GM12801 (cell line): ENCODE data around the gene SHANK3.

Experiments used
- TF ChIP-seq, protein P1 (sequence below): IDR thresholded peaks from one replicate; pipeline ENCODE4 v1.5.1; 2011; ENCODE audit warnings: control low read depth; ENCODE audit not compliant: insufficient read length; ENCODE audit errors: extremely low read depth

Gene SHANK3

DNA sequence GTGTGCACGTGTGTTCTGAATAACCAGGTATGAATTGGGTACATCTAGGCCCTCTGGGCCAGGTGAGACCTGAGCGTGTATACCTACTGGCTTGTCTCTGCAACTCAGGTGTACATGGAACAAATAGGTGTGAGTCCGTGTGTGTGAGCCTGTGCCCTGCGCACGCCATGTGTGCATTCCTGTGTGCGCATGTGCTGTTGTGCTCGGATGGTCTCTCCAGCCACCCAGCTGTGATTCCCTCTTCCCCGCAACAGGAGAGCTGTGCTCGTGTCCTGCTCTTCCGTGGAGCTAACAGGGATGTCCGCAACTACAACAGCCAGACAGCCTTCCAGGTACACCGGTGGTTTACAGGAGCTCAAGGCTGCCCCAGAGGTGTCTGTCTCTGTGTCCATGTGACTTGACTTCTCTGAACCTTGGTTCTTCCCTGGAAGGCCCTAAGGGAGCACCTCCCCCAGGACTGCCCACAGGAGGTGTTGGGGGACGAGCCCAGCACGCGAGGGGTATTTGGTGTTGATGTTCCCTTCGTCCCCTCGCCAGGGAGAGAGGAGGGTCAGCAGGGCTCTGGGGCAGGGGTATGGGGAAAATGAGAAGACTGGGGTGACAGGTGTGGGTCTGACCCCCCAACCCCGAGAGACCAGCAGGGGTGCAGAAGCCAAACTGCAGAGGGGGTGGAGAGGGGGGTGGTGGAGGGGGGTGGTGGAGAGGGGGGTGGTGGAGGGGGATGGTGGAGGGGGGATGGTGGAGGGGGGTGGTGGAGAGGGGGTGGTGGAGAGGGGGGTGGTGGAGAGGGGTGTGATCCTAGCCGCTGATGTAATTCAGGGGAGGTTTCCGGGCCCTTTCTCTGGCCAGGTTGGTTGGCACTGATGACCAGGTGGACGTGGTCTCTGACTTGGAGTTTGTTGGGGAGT is 10.7 kb downstream of the SHANK3 start:
- TF ChIP-seq, protein P1, sequence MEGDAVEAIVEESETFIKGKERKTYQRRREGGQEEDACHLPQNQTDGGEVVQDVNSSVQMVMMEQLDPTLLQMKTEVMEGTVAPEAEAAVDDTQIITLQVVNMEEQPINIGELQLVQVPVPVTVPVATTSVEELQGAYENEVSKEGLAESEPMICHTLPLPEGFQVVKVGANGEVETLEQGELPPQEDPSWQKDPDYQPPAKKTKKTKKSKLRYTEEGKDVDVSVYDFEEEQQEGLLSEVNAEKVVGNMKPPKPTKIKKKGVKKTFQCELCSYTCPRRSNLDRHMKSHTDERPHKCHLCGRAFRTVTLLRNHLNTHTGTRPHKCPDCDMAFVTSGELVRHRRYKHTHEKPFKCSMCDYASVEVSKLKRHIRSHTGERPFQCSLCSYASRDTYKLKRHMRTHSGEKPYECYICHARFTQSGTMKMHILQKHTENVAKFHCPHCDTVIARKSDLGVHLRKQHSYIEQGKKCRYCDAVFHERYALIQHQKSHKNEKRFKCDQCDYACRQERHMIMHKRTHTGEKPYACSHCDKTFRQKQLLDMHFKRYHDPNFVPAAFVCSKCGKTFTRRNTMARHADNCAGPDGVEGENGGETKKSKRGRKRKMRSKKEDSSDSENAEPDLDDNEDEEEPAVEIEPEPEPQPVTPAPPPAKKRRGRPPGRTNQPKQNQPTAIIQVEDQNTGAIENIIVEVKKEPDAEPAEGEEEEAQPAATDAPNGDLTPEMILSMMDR = no peak

DNA sequence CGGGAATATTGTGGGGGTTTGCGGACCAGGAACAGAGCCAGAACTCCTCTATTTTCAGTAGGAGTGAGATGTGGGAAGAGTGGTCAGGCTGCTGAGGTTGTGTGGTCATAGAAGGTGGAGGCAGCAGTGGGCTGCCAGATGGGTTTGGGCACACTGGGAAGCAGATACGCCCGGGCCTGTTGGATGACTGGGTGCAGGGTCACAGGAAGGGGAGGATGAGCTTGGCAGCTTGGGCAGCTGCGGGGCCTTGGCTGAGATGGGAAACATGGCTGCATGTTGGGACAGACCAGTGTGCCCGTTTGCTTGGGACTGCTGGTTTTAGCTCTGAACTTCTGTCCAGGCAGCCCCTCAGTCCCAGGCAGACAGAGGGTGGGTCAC is 11.4 kb downstream of the SHANK3 start:
- TF ChIP-seq, protein P1 = no peak

DNA sequence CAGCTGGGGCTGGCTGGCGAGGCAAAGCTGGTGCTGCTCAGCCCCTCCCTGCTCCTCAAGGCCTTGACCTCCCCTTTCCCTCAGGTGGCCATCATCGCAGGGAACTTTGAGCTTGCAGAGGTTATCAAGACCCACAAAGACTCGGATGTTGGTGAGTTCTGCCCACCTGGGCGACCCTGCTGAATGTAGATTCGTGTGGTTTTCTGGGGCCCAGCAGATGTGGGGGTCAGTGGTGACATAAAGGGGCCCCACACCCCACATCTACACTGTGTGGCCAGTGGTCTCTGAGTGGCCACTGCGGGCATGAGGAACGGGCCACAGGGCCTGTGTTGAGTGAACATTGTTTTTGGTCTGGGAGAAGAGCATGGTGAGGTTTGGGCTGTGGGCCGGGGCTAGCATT is 11.9 kb downstream of the SHANK3 start:
- TF ChIP-seq, protein P1 = no peak

DNA sequence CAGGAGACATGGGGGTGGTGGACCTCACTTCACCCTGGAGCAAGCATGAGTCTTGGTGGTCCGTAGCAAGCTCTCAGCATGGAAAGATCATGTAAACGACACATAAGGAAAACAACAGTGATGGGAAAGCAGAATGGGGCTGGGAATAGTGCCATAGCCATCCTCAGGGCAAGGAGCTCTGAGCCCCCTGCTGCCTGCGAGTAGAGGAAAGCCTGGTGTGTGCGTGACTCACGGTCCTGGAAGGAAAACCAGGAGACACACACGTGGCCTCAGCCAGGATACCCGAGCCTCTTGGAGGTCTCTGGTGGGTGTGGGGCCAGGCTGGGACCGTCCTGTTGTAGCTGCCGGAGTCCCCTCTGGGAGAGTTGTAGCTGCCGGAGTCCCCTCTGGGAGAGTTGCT is 12.4 kb downstream of the SHANK3 start:
- TF ChIP-seq, protein P1 = no peak

DNA sequence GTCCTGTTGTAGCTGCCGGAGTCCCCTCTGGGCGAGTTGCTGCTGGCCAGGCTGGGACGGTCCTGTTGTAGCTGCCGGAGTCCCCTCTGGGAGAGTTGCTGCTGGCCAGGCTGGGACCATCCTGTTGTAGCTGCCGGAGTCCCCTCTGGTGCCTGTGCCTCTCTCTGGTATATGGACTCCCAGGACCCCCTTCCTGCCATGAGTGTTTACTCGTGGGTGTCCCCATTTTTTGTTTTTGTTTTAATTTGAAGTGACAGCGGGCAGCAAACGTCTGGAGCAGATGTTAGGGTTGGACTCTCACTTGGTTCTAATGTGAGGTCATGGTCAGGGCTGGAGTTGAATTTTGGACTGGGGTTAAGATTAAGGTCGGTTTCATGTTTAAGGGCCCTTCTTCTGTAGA is 14.2 kb downstream of the SHANK3 start:
- TF ChIP-seq, protein P1 = no peak

DNA sequence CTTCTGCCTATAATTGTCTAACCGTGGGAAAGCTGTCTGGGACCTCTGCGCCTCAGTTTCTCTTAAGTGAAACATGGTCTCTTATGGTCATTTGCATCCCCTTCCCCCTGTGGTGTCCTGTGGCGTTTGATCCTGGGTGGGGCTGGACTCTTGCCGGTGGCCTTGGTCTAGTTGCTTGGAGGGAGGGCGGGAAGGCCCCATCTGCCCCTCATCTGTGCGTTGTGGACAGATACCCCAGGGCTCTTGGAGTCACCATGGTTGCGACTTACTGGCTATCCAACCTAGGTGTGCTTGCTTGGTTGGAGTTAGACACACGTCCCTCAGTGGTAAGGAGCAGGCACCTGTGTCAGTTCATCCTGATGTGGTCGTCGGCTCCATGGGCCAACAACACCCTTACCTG is 15.2 kb downstream of the SHANK3 start:
- TF ChIP-seq, protein P1 = no peak

DNA sequence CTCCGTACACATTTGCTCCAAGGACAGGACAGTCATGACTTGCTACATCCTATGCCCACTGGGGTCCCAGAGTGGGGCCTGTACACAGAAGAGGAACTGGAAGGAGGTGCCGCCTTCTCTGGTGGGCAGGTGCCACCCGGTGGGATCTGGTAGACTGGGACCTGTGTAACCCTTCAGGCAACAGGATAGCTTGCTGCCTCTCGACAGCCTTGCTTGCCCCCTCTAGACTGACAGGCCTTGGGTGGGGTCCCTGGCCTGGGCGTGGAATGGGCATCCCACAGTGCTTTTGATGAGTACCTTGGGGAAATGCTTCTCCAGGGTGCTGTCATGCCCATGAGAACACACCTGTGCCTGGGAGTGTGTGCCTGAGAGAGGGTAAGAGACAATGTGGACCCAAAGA is 15.8 kb downstream of the SHANK3 start:
- TF ChIP-seq, protein P1 = no peak
